ENCODE results near the gene FGR.

FGR gene

GRCh38 chr1:27600498-27601175, 34.3 kb downstream of the FGR start:
- no peak for DNase-seq

GRCh38 chr1:27599605-27600497, 35.1 kb downstream of the FGR start:
- no peak for DNase-seq

GRCh38 chr1:27598902-27599528, 36.0 kb downstream of the FGR start:
- peak in 1 of 2 donors; percentile 85 for DNase-seq

GRCh38 chr1:27598295-27598687, 36.7 kb downstream of the FGR start:
- DNase-seq = no peak

GRCh38 chr1:27597516-27598294, 37.3 kb downstream of the FGR start:
- no peak for DNase-seq

- no peak for DNase-seq
Measured at GRCh38 chr1:27596986-27597385, 38.0 kb downstream of the FGR start.

GRCh38 chr1:27596261-27596660, 38.7 kb downstream of the FGR start:
- DNase-seq = no peak

- no peak for DNase-seq
Measured at GRCh38 chr1:27595597-27595996, 39.4 kb downstream of the FGR start.

GRCh38 chr1:27594564-27595510, 40.1 kb downstream of the FGR start:
- peak in 1 of 2 donors; percentile 67 for DNase-seq

- DNase-seq = no peak
Measured at GRCh38 chr1:27593678-27594563, 41.1 kb downstream of the FGR start.

GRCh38 chr1:27592931-27593677, 41.9 kb downstream of the FGR start:
- DNase-seq = no peak

GRCh38 chr1:27592232-27592930, 42.6 kb downstream of the FGR start:
- no peak for DNase-seq

- no peak for DNase-seq
Measured at GRCh38 chr1:27591622-27592021, 43.4 kb downstream of the FGR start.

GRCh38 chr1:27590917-27591508, 44.0 kb downstream of the FGR start:
- no peak for DNase-seq

GRCh38 chr1:27589841-27590426, 45.1 kb downstream of the FGR start:
- no peak for DNase-seq

- DNase-seq = no peak
Measured at GRCh38 chr1:27589441-27589840, 45.5 kb downstream of the FGR start.

GRCh38 chr1:27588256-27589232, 46.4 kb downstream of the FGR start:
- no peak for DNase-seq
